Upper lobe of left lung (tissue), 6 donors: ENCODE data around the gene ALPG. TPM values are rescaled to one million over a fixed set of nuclear protein-coding genes. Genes with fewer than 3 reads are reported as not detected.
A peak's percentile ranks its signal among the peaks of the same experiment; 100 is the strongest.
"Not testable (repeated sequence)": the region's sequence is repeated elsewhere in the genome, so short reads cannot be mapped to it uniquely, and the experiment has no call there.

Experiments used
- ATAC-seq, 2 donors: fragments of 200-7000 bp; cut with Tn5 transposase; one replicate each; pipeline ENCODE4 v1.9.1; 2022; ENCODE audit warnings: mild to moderate bottlenecking in 2 of 2, moderate library complexity in 2 of 2; ENCODE audit not compliant: low FRiP score in 2 of 2
- DNase-seq, 2 donors: peaks; one replicate each; pipeline ENCODE4 v3.0.0-alpha.2; 2019 to 2020
- H3K27ac ChIP-seq, 4 donors: fragments of 200-600 bp; sonication (generic); one replicate each; pipeline ENCODE4 v1.5.1; 2016 to 2019
- H3K27me3 ChIP-seq, 4 donors: fragments of 200-600 bp; sonication (generic); one replicate each; pipeline ENCODE4 v1.5.1; 2017 to 2019
- H3K36me3 ChIP-seq, 4 donors: fragments of 200-600 bp; sonication (generic); one replicate each; pipeline ENCODE4 v1.5.1; 2016 to 2019
- H3K4me1 ChIP-seq, 4 donors: fragments of 200-600 bp; sonication (generic); one replicate each; pipeline ENCODE4 v1.5.1; 2018 to 2019
- H3K4me3 ChIP-seq, 4 donors: fragments of 200-600 bp; sonication (generic); one replicate each; pipeline ENCODE4 v1.5.1; 2017 to 2019; ENCODE audit warnings: mild to moderate bottlenecking in 2 of 4, moderate library complexity in 1 of 4
- H3K9me3 ChIP-seq, 4 donors: fragments of 200-600 bp; sonication (generic); one replicate each; pipeline ENCODE4 v1.5.1; 2018 to 2019
- CTCF ChIP-seq, 6 experiments: fragments of 450-650 bp in 4 of 6; fragments of 200-600 bp in 2 of 6; sonication (generic) in 2 of 6; IDR thresholded peaks; one replicate each; pipeline ENCODE4 v1.5.1; 2016 to 2019; ENCODE audit warnings: antibody characterized with exemption in 6 of 6
- EP300 ChIP-seq, 4 donors: sonication (generic); formaldehyde crosslinking; IDR thresholded peaks; one replicate each; pipeline ENCODE4 v1.5.1; 2017; ENCODE audit warnings: antibody characterized with exemption in 4 of 4, control low read depth in 2 of 4
- POLR2A ChIP-seq, 4 donors: fragments of 450-650 bp; IDR thresholded peaks; one replicate each; pipeline ENCODE4 v1.5.1; 2016 to 2017; ENCODE audit warnings: antibody characterized with exemption in 4 of 4, mild to moderate bottlenecking in 2 of 4
- POLR2AphosphoS5 ChIP-seq, 2 donors: sonication (generic); formaldehyde crosslinking; IDR thresholded peaks; one replicate each; pipeline ENCODE4 v1.5.1; 2017; ENCODE audit warnings: antibody characterized with exemption in 2 of 2
- WGBS, 2 donors: methylation state at CpG; one replicate each; pipeline ENCODE4 v1.1.5; 2017 to 2018; 5-methylcytosine and 5-hydroxymethylcytosine counted together
- total RNA-seq, 6 donors: library from RNA; depleted of rRNA in 4 of 6; stranded (reverse); fragments of >200 nt in 4 of 6; gene quantifications; one replicate each; pipeline versions ENCODE4 v1.1.0 to v1.2.1, GENCODE V29; 2016 to 2021
- donor health status: DM: no; HTN: no; CAD: no; lungs with moderate emphysema.
- donor health status: DM: no; HTN: yes; CAD: no; lungs with severe emphysema.

ALPG gene
- total RNA-seq, 6 donors from 2014 or later: 0.91 to 2.3 (median 1.4) TPM; not detected in 2

- WGBS, 2 donors: 71 to 94% methylated on average over 3 to 10 of the region's 10 CpGs
- ATAC-seq (no peak), DNase-seq (no peak)
- H3K9me3 ChIP-seq: no peaks in the 10 kb centered on the region
- TF ChIP-seq EP300 (IDR thresholded peaks at IDR 0.05): no peak
- TF ChIP-seq CTCF (IDR thresholded peaks at IDR 0.05): no peak
- no peak for TF ChIP-seq POLR2AphosphoS5 (IDR thresholded peaks at IDR 0.05)
- TF ChIP-seq POLR2A (IDR thresholded peaks at IDR 0.05): no peak
- H3K27ac ChIP-seq: no peak overlapping the region
- H3K27me3 ChIP-seq: no peaks in the 10 kb centered on the region
- no peak overlapping the region for H3K4me3 ChIP-seq
- H3K36me3 ChIP-seq: no peaks in the 10 kb centered on the region
- H3K4me1 ChIP-seq: no peaks in the 10 kb centered on the region
These were observed 41.7 kb downstream of the ALPG start for GRCh38 chr2:232448304-232448690.

- Histone ChIP-seq H3K27ac (no peak overlapping the region), H3K27me3 (no peaks in the 10 kb centered on the region), H3K36me3 (no peaks in the 10 kb centered on the region), H3K9me3 (no peaks in the 10 kb centered on the region), H3K4me1 (no peaks in the 10 kb centered on the region), H3K4me3 (no peak overlapping the region)
- TF ChIP-seq CTCF (IDR thresholded peaks at IDR 0.05): no peak
- TF ChIP-seq POLR2AphosphoS5 (IDR thresholded peaks at IDR 0.05): no peak
- no peak for ATAC-seq
- WGBS, 2 donors: 57 to 67% methylated on average over 12 of the region's 12 CpGs
- no peak for DNase-seq
These were observed 43.3 kb downstream of the ALPG start for GRCh38 chr2:232449964-232450363.

GRCh38 chr2:232451645-232452044 is 45.0 kb downstream of the ALPG start:
- H3K27ac ChIP-seq, DNase-seq, H3K36me3 ChIP-seq, H3K4me3 ChIP-seq, H3K4me1 ChIP-seq, ATAC-seq, H3K27me3 ChIP-seq, H3K9me3 ChIP-seq: not testable (repeated sequence)
- WGBS, 2 donors: 81 to 94% methylated on average over 3 of the region's 3 CpGs

GRCh38 chr2:232454630-232455029 is 48.0 kb downstream of the ALPG start:
- Histone ChIP-seq H3K27ac (no peak overlapping the region), H3K36me3 (no peaks in the 10 kb centered on the region), H3K9me3 (no peaks in the 10 kb centered on the region), H3K4me3 (no peak overlapping the region), H3K27me3 (peaks cover 0 to 8% (median 0%) of the 10 kb centered on the region in 4 donors), H3K4me1 (no peaks in the 10 kb centered on the region)
- DNase-seq (peak; percentile 18 to 34), ATAC-seq (no peak)
- TF ChIP-seq EP300 (IDR thresholded peaks at IDR 0.05) (no peak), CTCF (IDR thresholded peaks at IDR 0.05) (no peak), POLR2A (IDR thresholded peaks at IDR 0.05) (no peak), POLR2AphosphoS5 (IDR thresholded peaks at IDR 0.05) (no peak)
- 82 to 86% methylated on average over 8 to 9 of the region's 9 CpGs for WGBS, 2 donors

- ATAC-seq: no peak
- peak; percentile 12 to 37 for DNase-seq
- 82 to 92% methylated on average over 3 to 14 of the region's 14 CpGs for WGBS, 2 donors
- Histone ChIP-seq H3K4me3 (no peak within 1 kb of the TSS), H3K27ac (no peak within 1 kb of the TSS), H3K27me3 (peaks cover 0 to 8% (median 0%) of the 10 kb centered on the region in 4 donors), H3K4me1 (no peaks in the 10 kb centered on the region), H3K36me3 (no peaks in the 10 kb centered on the region), H3K9me3 (no peaks in the 10 kb centered on the region)
- TF ChIP-seq EP300 (IDR thresholded peaks at IDR 0.05) (no peak), CTCF (IDR thresholded peaks at IDR 0.05) (no peak), POLR2AphosphoS5 (IDR thresholded peaks at IDR 0.05) (no peak), POLR2A (IDR thresholded peaks at IDR 0.05) (no peak)
These were observed 49.0 kb downstream of the ALPG start, which contains the start of gene ALPI for GRCh38 chr2:232455426-232456255. ALPI (plus strand) TSS chr2:232456153; CDS start chr2:232456200, 47 bp downstream.
